Muscle of back (tissue), 11 donors: Measurements from ENCODE around the gene BCL11B. TPM values are rescaled to one million over a fixed set of nuclear protein-coding genes. Genes with fewer than 3 reads are reported as not detected.

Experiments used
- DNase-seq, 3 donors: peaks; one replicate each; pipeline versions ENCODE4 v3.0.0 to v3.0.0-alpha.2; 2013
- polyA plus RNA-seq, 10 donors: library from polyadenylated mRNA; unstranded; fragments of 120-200 nt; gene quantifications; one replicate each; pipeline ENCODE4 v1.2.1, GENCODE V29; 2013; ENCODE audit not compliant: insufficient read length in 10 of 10

BCL11B gene
- polyA plus RNA-seq, 10 donors, result 0.46 to 9.2 (median 1.2) TPM

- DNase-seq, result no peak
Measured at GRCh38 chr14:99267837-99268781, 3.9 kb downstream of the BCL11B start.

DNA sequence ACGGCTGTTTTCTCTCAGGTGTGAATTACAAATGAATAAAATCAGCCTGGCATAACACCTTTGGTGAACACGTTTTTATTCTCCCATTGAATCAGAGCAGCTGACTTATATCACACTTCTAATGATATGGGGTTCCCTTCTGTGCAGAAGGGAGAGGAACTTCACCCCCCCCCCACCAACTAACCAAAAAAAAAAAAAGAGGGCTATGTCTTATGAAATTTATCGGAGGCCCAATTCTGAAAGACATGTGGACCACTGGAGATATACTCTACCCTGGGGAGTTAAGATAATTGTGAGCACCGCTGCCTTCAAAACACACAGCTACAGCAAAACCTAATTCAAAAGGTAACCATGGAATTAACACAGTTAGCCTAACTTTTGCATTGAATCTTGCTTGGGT is 4.6 kb downstream of the BCL11B start:
- no peak for DNase-seq

- DNase-seq, result peak; percentile 74 to 90 (median 85)
Measured at GRCh38 chr14:99266181-99267178, 5.5 kb downstream of the BCL11B start.

DNA sequence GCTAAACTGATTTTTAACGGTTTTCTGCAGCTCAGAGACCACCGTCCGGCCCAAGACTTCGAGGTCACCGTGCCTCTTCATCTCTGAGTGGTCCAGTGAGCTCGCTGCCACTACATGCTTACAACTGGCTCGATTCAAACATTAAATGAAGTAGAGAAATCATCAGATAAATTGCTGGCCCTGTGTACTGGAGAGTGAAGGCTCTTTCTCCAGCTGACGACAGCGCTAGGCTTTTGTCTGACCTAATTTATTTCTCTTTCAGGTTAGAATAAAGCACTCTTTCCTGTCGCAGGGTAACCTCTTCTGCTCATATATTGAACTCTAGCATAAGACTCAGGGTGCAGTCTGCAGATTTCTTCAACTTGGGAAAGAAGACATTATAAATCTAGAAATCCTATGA is 6.4 kb downstream of the BCL11B start:
- no peak for DNase-seq

GRCh38 chr14:99264691-99265450 is 7.1 kb downstream of the BCL11B start:
- no peak for DNase-seq

DNA sequence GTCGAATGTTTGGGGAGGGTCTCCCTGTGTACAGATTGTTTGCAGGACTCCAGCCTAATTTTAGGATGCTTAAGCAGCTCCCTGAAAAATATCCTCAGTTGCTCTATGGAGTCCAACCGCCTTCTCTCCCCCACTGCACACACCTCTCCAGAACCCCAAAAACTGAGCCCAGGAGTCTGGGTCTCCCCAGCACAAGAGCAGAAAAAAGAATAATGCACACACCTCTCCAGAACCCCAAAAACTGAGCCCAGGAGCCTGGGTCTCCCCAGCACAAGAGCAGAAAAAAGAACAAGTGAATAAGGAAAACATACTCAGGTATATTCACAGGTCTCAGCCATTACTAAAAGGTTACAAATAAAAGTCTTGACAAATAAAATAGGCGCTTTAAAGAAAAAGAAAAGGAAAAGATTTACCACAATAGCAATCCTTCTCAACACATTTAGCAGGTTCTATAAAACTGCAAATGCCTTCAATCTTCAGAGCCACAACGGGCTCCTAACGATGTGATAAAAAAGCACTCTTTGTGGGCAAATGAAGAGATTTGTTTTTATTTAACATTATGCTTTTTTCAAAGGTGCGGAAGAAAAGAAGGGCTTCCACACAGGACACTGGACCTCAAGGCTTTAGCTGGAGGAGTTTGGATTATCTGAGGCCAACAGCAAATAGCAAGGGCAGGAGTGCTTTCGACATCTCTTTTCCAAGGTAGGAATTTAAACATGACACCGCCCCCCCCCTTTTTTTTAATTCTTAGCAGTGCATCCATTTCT is 8.2 kb downstream of the BCL11B start:
- no peak for DNase-seq

- DNase-seq, result no peak
Measured at GRCh38 chr14:99262977-99263448, 9.0 kb downstream of the BCL11B start.

DNA sequence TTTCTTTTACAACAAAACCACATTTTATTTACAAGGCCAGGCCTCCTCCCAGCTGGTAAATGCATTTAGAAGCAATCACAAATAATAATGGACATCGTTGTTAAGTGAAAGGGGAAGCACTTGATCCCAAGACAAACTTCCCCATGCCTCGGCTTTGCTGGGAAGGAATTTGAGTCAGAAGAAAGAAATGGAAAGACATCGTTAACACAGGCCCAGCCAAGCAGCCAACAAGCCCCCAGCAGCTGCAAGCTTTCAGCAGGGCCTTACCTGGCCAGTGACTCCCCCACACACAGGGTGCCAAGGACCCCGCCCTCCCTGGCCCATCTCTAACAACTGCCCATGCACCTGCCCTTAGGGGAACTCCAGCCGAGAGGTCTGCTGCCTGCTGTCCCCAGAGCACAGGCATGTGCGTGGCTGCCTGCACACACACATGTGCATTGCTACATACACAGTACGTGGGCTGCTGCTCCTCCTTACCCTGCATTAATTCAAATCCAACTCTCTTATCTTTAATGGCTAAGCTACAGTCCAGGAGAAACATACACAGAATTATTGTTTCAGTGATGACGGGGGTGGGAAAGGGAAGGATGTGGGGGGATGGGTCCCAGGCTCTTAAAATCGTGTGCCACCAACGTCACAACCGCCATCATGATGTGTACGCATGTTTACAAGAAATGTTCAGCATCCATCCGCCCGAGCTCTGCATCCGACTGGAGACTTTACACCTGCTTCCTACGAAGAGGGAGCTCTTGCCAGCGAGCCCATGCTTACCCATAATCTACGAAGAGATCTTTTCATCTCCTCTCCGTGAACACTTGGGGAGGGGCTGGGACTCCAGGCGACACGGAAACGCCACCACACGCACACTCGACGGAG is 9.8 kb downstream of the BCL11B start:
- DNase-seq, result no peak

DNA sequence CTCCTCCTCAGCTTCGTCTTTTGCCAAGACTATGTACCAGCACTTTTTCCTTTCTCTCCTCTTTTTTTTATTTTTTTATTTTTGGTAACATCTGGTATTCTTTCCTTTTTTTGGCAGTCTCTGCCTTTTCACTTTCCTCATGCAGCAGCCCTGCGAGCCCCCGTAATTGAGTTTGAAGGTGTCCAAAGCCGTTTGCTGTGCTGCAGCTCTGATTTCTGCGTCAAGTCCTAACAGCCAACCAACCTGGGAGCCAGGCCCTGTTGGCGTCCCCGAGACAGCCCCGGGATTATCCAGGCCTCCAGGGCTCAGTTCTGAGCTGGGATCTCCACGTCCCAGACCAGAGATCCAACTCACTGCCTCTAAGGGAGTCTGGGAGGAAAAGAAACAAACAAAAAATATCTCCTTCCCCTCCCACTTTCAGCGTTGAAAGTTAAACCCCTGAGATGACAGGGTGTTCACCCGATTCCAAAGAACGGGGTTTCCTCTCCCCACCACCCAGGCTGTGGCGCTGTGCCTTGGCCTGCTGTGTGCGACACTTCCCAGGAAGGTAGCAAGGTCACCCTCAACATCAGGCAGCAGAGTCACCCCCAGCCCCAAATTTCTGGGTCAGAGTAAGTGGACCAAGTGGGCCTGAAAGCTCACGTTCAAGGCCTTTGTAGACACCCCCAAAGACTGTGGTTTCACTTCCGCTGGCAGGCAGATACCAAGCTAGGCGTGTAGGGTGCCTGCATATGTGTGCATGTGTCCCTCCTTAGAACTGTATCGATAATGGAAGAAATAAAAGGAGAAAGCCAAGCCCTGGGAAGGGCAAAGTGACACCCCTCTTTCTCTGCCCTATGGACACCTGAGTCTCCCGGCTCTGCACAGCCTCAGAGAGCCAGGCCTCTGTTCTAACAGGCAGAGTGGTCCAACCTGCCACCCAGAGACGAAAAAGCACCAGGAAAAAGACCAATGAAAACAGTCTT is 11.1 kb downstream of the BCL11B start:
- peak in 1 of 3 donors; percentile 67 for DNase-seq

GRCh38 chr14:99260116-99260515 is 11.9 kb downstream of the BCL11B start:
- no peak for DNase-seq

DNA sequence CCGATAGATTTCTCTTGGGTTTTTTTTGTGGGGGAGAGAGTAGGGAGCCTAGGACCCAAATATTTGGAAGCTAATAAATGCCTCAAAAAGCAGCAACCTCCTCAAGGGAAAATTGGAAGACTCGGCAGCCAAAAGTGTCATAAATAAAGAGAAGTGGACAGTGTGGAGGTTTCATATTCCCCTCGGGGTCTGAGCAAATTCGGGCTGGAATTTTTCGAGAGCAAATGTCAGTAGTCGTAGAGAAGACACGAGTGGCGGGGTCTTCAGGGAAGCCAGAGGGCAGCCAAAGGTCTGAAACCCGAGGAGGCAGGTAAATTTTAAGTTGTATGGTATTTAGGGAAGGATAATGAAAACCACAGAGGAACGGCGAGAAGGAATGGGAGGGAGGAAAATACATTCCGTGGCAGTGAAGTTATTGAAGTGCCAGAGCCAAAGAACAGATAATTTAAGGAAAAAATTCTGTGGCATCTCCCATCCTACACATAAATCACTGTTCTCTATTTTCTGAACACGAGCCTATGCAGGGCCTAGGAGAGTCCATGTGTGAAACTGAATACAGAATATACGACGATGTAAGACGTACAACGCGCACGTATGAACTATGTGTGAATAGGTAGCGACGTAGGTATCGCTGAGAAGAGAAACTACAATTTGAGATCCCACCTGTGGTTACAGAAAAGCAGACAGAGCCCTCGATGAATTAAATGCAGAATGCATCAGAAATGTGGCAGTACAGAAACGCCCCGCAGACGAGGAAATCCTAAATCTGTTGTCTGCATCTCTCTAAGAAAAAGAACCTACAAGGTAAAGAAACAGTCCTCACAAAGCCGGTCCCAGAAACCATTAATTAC is 12.9 kb downstream of the BCL11B start:
- DNase-seq, result peak in 1 of 3 donors; percentile 76

GRCh38 chr14:99258341-99258861 is 13.6 kb downstream of the BCL11B start:
- peak in 1 of 3 donors; percentile 72 for DNase-seq

DNA sequence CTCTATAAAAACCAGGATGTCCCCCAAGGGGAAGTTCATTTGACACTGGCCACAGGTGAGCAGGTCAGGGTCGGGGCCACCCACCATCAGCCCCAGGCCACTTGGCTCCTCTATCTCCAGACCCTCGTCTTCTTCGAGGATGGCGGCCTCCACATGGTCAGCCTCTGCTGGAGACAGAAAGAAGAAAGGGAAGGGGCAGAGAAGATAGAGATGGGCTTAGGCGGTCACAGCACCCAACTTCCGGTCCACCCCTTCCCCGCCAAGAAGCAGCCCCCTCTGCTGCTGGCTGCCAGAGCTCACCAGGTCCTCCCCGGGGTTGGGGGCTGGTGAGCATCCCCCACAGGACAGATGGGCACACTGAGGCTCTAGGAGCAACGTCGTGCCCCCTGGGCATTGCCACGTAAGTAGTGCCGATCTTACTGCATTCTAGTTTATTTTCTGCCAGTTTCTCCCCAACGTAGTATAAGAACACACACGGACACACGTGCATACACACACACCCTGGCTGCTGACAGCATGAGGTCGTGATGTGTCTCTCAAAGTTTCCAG is 14.2 kb downstream of the BCL11B start:
- DNase-seq, result no peak

- no peak for DNase-seq
Measured at GRCh38 chr14:99257122-99257672, 14.8 kb downstream of the BCL11B start.

DNA sequence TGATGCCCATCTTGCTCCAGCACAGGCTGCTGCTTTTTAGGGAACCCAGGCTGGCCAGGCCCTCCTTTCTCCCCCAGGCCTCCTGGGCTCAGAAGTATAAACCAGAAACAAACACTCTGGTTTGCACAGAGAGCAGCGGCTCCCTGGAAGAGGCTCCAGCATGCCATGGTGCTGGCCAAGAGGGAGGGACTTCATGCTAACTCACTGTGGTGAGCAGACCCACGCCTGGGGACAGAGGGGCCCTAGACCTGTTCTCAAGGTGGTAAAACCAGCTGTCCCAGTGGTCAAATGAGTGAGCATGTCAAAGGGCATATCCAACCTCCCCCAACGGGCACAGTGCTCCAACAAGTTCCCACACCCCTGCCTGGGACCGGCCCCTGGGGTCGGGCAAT is 15.5 kb downstream of the BCL11B start:
- no peak for DNase-seq
